Activated naive CD8-positive, alpha-beta T cell treated with anti-CD3 and anti-CD28 coated beads, Interleukin-2, amount 10 ng/mL, durations not matched to agents 7 days and 5 days (primary cell): ENCODE data around the gene OGT. TPM values are rescaled to one million over a fixed set of nuclear protein-coding genes. Genes with fewer than 3 reads are reported as not detected.

Source experiments
- ATAC-seq: fragments of 150-1000 bp; cut with Tn5 transposase; one replicate; pipeline ENCODE4 v1.10.0; 2021; ENCODE audit warnings: low read depth, moderate library complexity
- POLR2A ChIA-PET: fragments of 350-600 bp; sonication (Branson Sonifier 250); formaldehyde crosslinking; loops from one replicate; lab custom pipeline; 2021; ENCODE audit warnings: antibody characterized with exemption; lab: Charles Lee
- DNase-seq: peaks from one replicate; pipeline ENCODE4 v3.0.0; 2021
- H3K27ac Mint-ChIP-seq: one replicate; pipeline ENCODE4 v1.8.0; 2022; ENCODE audit warnings: mild to moderate bottlenecking, mixed read lengths
- H3K27me3 Mint-ChIP-seq: one replicate; pipeline ENCODE4 v1.8.0; 2022; ENCODE audit warnings: mild to moderate bottlenecking, moderate library complexity, mixed read lengths
- H3K36me3 Mint-ChIP-seq: one replicate; pipeline ENCODE4 v1.8.0; 2021; ENCODE audit warnings: mild to moderate bottlenecking, mixed read lengths
- H3K4me1 Mint-ChIP-seq: one replicate; pipeline ENCODE4 v1.8.0; 2021; ENCODE audit warnings: mixed read lengths
- H3K4me3 Mint-ChIP-seq: one replicate; pipeline ENCODE4 v1.8.0; 2022; ENCODE audit warnings: mild to moderate bottlenecking, moderate library complexity, mixed read lengths
- H3K9me3 Mint-ChIP-seq: one replicate; pipeline ENCODE4 v1.8.0; 2021; ENCODE audit warnings: mixed read lengths
- total RNA-seq, 2 experiments: library from RNA; stranded (reverse); gene quantifications; one replicate each; pipeline ENCODE4 v1.2.3, GENCODE V29; 2021

Gene OGT
- total RNA-seq, 2 experiments from 2014 or later = 487 to 498 TPM

- POLR2A ChIA-PET = interaction anchor here (1.2 to 6.3 kb wide), 3 partner anchors 14 to 36 kb away, joined by 3 to 38 read pairs (median 3); partner anchors contain the start of gene OGT
- ATAC-seq (peak; percentile 96), DNase-seq (no peak)
- Mint-ChIP-seq H3K9me3 (no peaks in the 10 kb centered on the region), H3K36me3 (peaks cover 2% of the 10 kb centered on the region), H3K27ac (peak overlapping the region; percentile 90), H3K27me3 (no peaks in the 10 kb centered on the region), H3K4me1 (peaks cover 14% of the 10 kb centered on the region), H3K4me3 (peak overlapping the region; percentile 26)
Measured at GRCh38 chrX:71514367-71515037, 18.4 kb upstream of the OGT start.

GRCh38 chrX:71515038-71515396 is 17.9 kb upstream of the OGT start:
- Mint-ChIP-seq H3K27ac (no peak overlapping the region), H3K27me3 (no peaks in the 10 kb centered on the region), H3K4me3 (no peak overlapping the region), H3K36me3 (peaks cover 2% of the 10 kb centered on the region), H3K4me1 (peaks cover 14% of the 10 kb centered on the region), H3K9me3 (no peaks in the 10 kb centered on the region)
- POLR2A ChIA-PET = interaction anchor here (1.2 to 6.3 kb wide), 3 partner anchors 14 to 35 kb away, joined by 3 to 38 read pairs (median 3); partner anchors contain the start of gene OGT
- no peak for DNase-seq
- ATAC-seq = no peak

- POLR2A ChIA-PET = interaction anchor here (0.6 kb wide), 1 partner anchor 10 kb away, joined by 4 read pairs; no protein-coding TSS in a partner anchor
- Mint-ChIP-seq H3K36me3 (no peaks in the 10 kb centered on the region), H3K9me3 (no peaks in the 10 kb centered on the region), H3K4me1 (no peaks in the 10 kb centered on the region), H3K4me3 (no peak overlapping the region), H3K27ac (no peak overlapping the region), H3K27me3 (no peaks in the 10 kb centered on the region)
- ATAC-seq = no peak
- no peak for DNase-seq
Measured at GRCh38 chrX:71525316-71525715, 7.6 kb upstream of the OGT start.

- POLR2A ChIA-PET = interaction anchor here (0.9 to 5.2 kb wide), 12 partner anchors 12 to 334 kb away, joined by 3 to 45 read pairs (median 20); partner anchors contain the start of genes CXCR3, NONO and TAF1
- H3K4me1 Mint-ChIP-seq = peaks cover 18% of the 10 kb centered on the region
- peaks cover 16% of the 10 kb centered on the region for H3K36me3 Mint-ChIP-seq
- H3K27me3 Mint-ChIP-seq = no peaks in the 10 kb centered on the region
- DNase-seq (peak; percentile 33), ATAC-seq (peak; percentile 46)
- peak overlapping the region; percentile 93 for H3K27ac Mint-ChIP-seq
- H3K9me3 Mint-ChIP-seq = no peaks in the 10 kb centered on the region
- peak overlapping the region; percentile 89 for H3K4me3 Mint-ChIP-seq
Measured at GRCh38 chrX:71532078-71532752, 689 bp upstream of the OGT start.

- peaks cover 18% of the 10 kb centered on the region for H3K4me1 Mint-ChIP-seq
- peak overlapping the region; percentile 93 for H3K27ac Mint-ChIP-seq
- POLR2A ChIA-PET = interaction anchor here (0.7 to 5.2 kb wide), 16 partner anchors 10 to 336 kb away, joined by 3 to 45 read pairs (median 6); partner anchors contain the start of genes CXCR3, NONO, TAF1 and ZMYM3
- no peaks in the 10 kb centered on the region for H3K27me3 Mint-ChIP-seq
- no peaks in the 10 kb centered on the region for H3K9me3 Mint-ChIP-seq
- H3K4me3 Mint-ChIP-seq = peak overlapping the region; percentile 89
- peaks cover 21% of the 10 kb centered on the region for H3K36me3 Mint-ChIP-seq
- no peak for DNase-seq
- ATAC-seq = no peak
Measured at GRCh38 chrX:71533516-71533850, 579 bp downstream of the OGT start.

- peak overlapping the region; percentile 89 for H3K4me3 Mint-ChIP-seq
- peak; percentile 59 for DNase-seq
- no peaks in the 10 kb centered on the region for H3K27me3 Mint-ChIP-seq
- H3K27ac Mint-ChIP-seq = peak overlapping the region; percentile 93
- POLR2A ChIA-PET = interaction anchor here (0.6 to 5.2 kb wide), 20 partner anchors 10 to 466 kb away, joined by 3 to 45 read pairs (median 4); partner anchors contain the start of genes CXCR3, MED12, NONO and SNX12
- peaks cover 21% of the 10 kb centered on the region for H3K36me3 Mint-ChIP-seq
- H3K9me3 Mint-ChIP-seq = no peaks in the 10 kb centered on the region
- H3K4me1 Mint-ChIP-seq = peaks cover 18% of the 10 kb centered on the region
- peak; percentile 36 for ATAC-seq
Measured at GRCh38 chrX:71533851-71534561, 1.1 kb downstream of the OGT start.

- H3K4me1 Mint-ChIP-seq = peaks cover 23% of the 10 kb centered on the region
- no peak for DNase-seq
- no peaks in the 10 kb centered on the region for H3K9me3 Mint-ChIP-seq
- H3K27me3 Mint-ChIP-seq = no peaks in the 10 kb centered on the region
- peak overlapping the region; percentile 93 for H3K27ac Mint-ChIP-seq
- POLR2A ChIA-PET = interaction anchor here (0.6 to 5.2 kb wide), 16 partner anchors 9 to 467 kb away, joined by 3 to 45 read pairs (median 6); partner anchors contain the start of genes CXCR3, MED12, NONO and SNX12
- no peak for ATAC-seq
- peaks cover 25% of the 10 kb centered on the region for H3K36me3 Mint-ChIP-seq
- H3K4me3 Mint-ChIP-seq = peak overlapping the region; percentile 89
Measured at GRCh38 chrX:71534773-71535544, 2.1 kb downstream of the OGT start.

- Mint-ChIP-seq H3K27ac (peak overlapping the region; percentile 88), H3K4me1 (peaks cover 28% of the 10 kb centered on the region), H3K4me3 (peak overlapping the region; percentile 90), H3K36me3 (peaks cover 30% of the 10 kb centered on the region), H3K27me3 (no peaks in the 10 kb centered on the region), H3K9me3 (no peaks in the 10 kb centered on the region)
- POLR2A ChIA-PET = interaction anchor here (0.7 to 5.1 kb wide), 4 partner anchors 8 to 235 kb away, joined by 4 to 45 read pairs (median 8); no protein-coding TSS in a partner anchor
- peak; percentile 26 for DNase-seq
- ATAC-seq = no peak
Measured at GRCh38 chrX:71536285-71536684, 3.4 kb downstream of the OGT start.

- peak overlapping the region; percentile 90 for H3K4me3 Mint-ChIP-seq
- POLR2A ChIA-PET = interaction anchor here (0.5 kb wide), 1 partner anchor 357 kb away, joined by 3 read pairs; no protein-coding TSS in a partner anchor
- no peak for ATAC-seq
Measured at GRCh38 chrX:71537743-71538142, 4.8 kb downstream of the OGT start.

GRCh38 chrX:71540801-71541200 is 7.9 kb downstream of the OGT start:
- no peak for ATAC-seq
- H3K4me3 Mint-ChIP-seq = peak overlapping the region; percentile 78
- peaks cover 46% of the 10 kb centered on the region for H3K4me1 Mint-ChIP-seq
- H3K27ac Mint-ChIP-seq = peak overlapping the region; percentile 83
- no peak for DNase-seq
- H3K36me3 Mint-ChIP-seq = peaks cover 38% of the 10 kb centered on the region
- no peaks in the 10 kb centered on the region for H3K27me3 Mint-ChIP-seq
- POLR2A ChIA-PET = no interaction called here
- no peaks in the 10 kb centered on the region for H3K9me3 Mint-ChIP-seq

More at GRCh38 chrX:71537743-71538142, 4.8 kb downstream of the OGT start:
- Mint-ChIP-seq H3K4me1 (peaks cover 32% of the 10 kb centered on the region), H3K36me3 (peaks cover 41% of the 10 kb centered on the region), H3K9me3 (no peaks in the 10 kb centered on the region), H3K27me3 (no peaks in the 10 kb centered on the region), H3K27ac (peak overlapping the region; percentile 70)
- no peak for DNase-seq

GRCh38 chrX:71541210-71542022 is 8.5 kb downstream of the OGT start:
- no peaks in the 10 kb centered on the region for H3K27me3 Mint-ChIP-seq
- H3K27ac Mint-ChIP-seq = peak overlapping the region; percentile 83
- H3K36me3 Mint-ChIP-seq = peaks cover 37% of the 10 kb centered on the region
- H3K4me1 Mint-ChIP-seq = peaks cover 47% of the 10 kb centered on the region
- POLR2A ChIA-PET = interaction anchor here (0.9 to 5.7 kb wide), 2 partner anchors 7 to 78 kb away, joined by 4 to 45 read pairs; partner anchors contain the start of gene OGT
- H3K4me3 Mint-ChIP-seq = peak overlapping the region; percentile 78
- DNase-seq (no peak), ATAC-seq (peak; percentile 25)
- H3K9me3 Mint-ChIP-seq = no peaks in the 10 kb centered on the region
